K562 (cell line): ENCODE results near the gene POLD1. TPM values are rescaled to one million over a fixed set of nuclear protein-coding genes. Genes with fewer than 3 reads are reported as not detected.

Experiments
- ADNP ChIP-seq: fragments of 200-800 bp; sonication (Bioruptor generic); IDR thresholded peaks from 2 replicates; pipeline ENCODE4 v1.6.1; 2016; ENCODE audit warnings: missing genetic modification characterization, missing compliant biosample characterization
- BCOR ChIP-seq: fragments of 450-650 bp; IDR thresholded peaks from 2 replicates; pipeline ENCODE4 v1.6.1; 2016
- CTBP1 ChIP-seq: fragments of 450-650 bp; IDR thresholded peaks from 2 replicates; pipeline ENCODE4 v1.6.1; 2016; ENCODE audit warnings: borderline replicate concordance
- ELF2 ChIP-seq: fragments of 250-450 bp; sonication (Bioruptor Pico); IDR thresholded peaks from 2 replicates; pipeline ENCODE4 v1.5.0; 2021; ENCODE audit warnings: mild to moderate bottlenecking
- ELF4 ChIP-seq: fragments of 450-650 bp; formaldehyde crosslinking; IDR thresholded peaks from 2 replicates; pipeline ENCODE4 v1.4.0; 2022; ENCODE audit warnings: missing genetic modification characterization
- ERF ChIP-seq: fragments of 450-650 bp; formaldehyde crosslinking; IDR thresholded peaks from 2 replicates; pipeline ENCODE4 v1.4.0; 2020; ENCODE audit warnings: mild to moderate bottlenecking, mixed read lengths
- JUN ChIP-seq, 2 experiments: sonication (generic) in 1 of 2; formaldehyde crosslinking in 1 of 2; IDR thresholded peaks; 2 replicates each; pipeline versions ENCODE4 v1.6.1 to v1.8.0; 2012 to 2022; ENCODE audit warnings: borderline replicate concordance in 2 of 2, mild to moderate bottlenecking in 2 of 2, improper control_type of control experiment in 1 of 2, low read depth in 1 of 2, low read length in 1 of 2, missing genetic modification reagents in 1 of 2
- RBM14 ChIP-seq: fragments of 200-400 bp; formaldehyde crosslinking; IDR thresholded peaks from 2 replicates; pipeline ENCODE4 v1.6.1; 2018; ENCODE audit warnings: low read depth, mild to moderate bottlenecking, low read length, moderate library complexity, borderline replicate concordance; ENCODE audit not compliant: insufficient read depth
- RBM39 ChIP-seq: fragments of 200-400 bp; formaldehyde crosslinking; optimal IDR thresholded peaks from 2 replicates; pipeline ENCODE3; 2018; ENCODE audit warnings: low read depth, low read length
- SMAD4 ChIP-seq: fragments of 250-450 bp; sonication (Bioruptor Pico); conservative IDR thresholded peaks from 2 replicates; pipeline ENCODE4 v1.8.0; 2021; ENCODE audit warnings: inconsistent platforms, mild to moderate bottlenecking, moderate library complexity
- SMARCA5 ChIP-seq: fragments of 450-650 bp; IDR thresholded peaks from 2 replicates; pipeline ENCODE4 v1.6.1; 2016
- THRAP3 ChIP-seq: fragments of 450-650 bp; IDR thresholded peaks from 2 replicates; pipeline ENCODE4 v1.6.1; 2016; ENCODE audit warnings: mild to moderate bottlenecking, inconsistent platforms, borderline replicate concordance
- TSC22D4 ChIP-seq: fragments of 450-650 bp; IDR thresholded peaks from 2 replicates; pipeline ENCODE4 v1.6.1; 2016; ENCODE audit warnings: missing genetic modification characterization, missing biosample characterization, control low read depth
- ZBTB8A ChIP-seq: fragments of 450-650 bp; IDR thresholded peaks from 2 replicates; pipeline ENCODE4 v1.6.1; 2018; ENCODE audit warnings: mild to moderate bottlenecking, moderate library complexity; ENCODE audit not compliant: partially characterized antibody
- ZNF318 ChIP-seq, 2 experiments: fragments of 450-650 bp; IDR thresholded peaks; 2 replicates each; pipeline ENCODE4 v1.6.1; 2016; ENCODE audit warnings: mild to moderate bottlenecking in 2 of 2, borderline replicate concordance in 1 of 2, low read depth in 1 of 2, moderate library complexity in 1 of 2
- ZNF324 ChIP-seq: fragments of 250-450 bp; sonication (Bioruptor Pico); IDR thresholded peaks from 2 replicates; pipeline ENCODE4 v1.4.0; 2020; ENCODE audit warnings: mild to moderate bottlenecking
- ZNF589 ChIP-seq: fragments of 200-800 bp; sonication (Bioruptor generic); IDR thresholded peaks from 2 replicates; pipeline ENCODE4 v1.6.1; 2016; ENCODE audit warnings: low read depth, missing genetic modification characterization, missing compliant biosample characterization
- polyA plus RNA-seq, 8 experiments: library from polyadenylated mRNA; depleted of rRNA in 4 of 8; stranded (reverse) in 5 of 8; unstranded in 3 of 8; fragments of >200 nt; fragmentation: Nextera tagmentation in 2 of 8; fragmentation: Illumina TruSeq in 1 of 8; extraction: Ambion mirVana in 2 of 8; extraction: Trizol in 1 of 8; gene quantifications; 2 replicates each; pipeline versions ENCODE4 v1.2.1 to v1.2.3, GENCODE V29; 2011 to 2014; ENCODE audit warnings: inconsistent platforms in 1 of 8, missing spikeins in 1 of 8
- total RNA-seq, 7 experiments: library from RNA; depleted of rRNA in 6 of 7; stranded (reverse); fragments of >200 nt in 6 of 7; fragmentation: Illumina TruSeq in 2 of 7; extraction: Trizol in 2 of 7; gene quantifications; 2 replicates each; pipeline versions ENCODE4 v1.2.1 to v1.2.3, GENCODE V29; 2011 to 2021; ENCODE audit warnings: low replicate concordance in 1 of 7

The POLD1 gene
- total and polyA plus RNA-seq, 9 of the 15 experiments (the other 6 are each of a cell fraction or from before 2014, with no cell fraction given): 1.3 to 312 (median 47.8) TPM

- no peak for TF ChIP-seq ZBTB8A
- peak; percentile 58; the same call in 1 of the 2 replicates for TF ChIP-seq SMAD4 (CRISPR knock-in tag)
- no peak for TF ChIP-seq TSC22D4 (tag)
- TF ChIP-seq JUN (IDR thresholded peaks at IDR 0.05; ENCODE audit: borderline replicate concordance, low read depth, low read length): peak; percentile 49; the same call in 1 of the 2 replicates
- no peak for TF ChIP-seq JUN (CRISPR knock-in tag; IDR thresholded peaks at IDR 0.05; ENCODE audit: borderline replicate concordance)
- no peak for TF ChIP-seq RBM39
- peak; percentile 65; the same call in 1 of the 2 replicates for TF ChIP-seq ZNF589
- no peak for TF ChIP-seq ADNP (tag)
- peak; percentile 44; the same call in 1 of the 2 replicates for TF ChIP-seq CTBP1
- peak; percentile 78; the same call in 1 of the 2 replicates for TF ChIP-seq BCOR
- peak; percentile 78; the same call in 1 of the 2 replicates for TF ChIP-seq ERF
- TF ChIP-seq RBM14: no peak
- TF ChIP-seq THRAP3: no peak
- peak; percentile 96 for TF ChIP-seq ELF2
- TF ChIP-seq ZNF324 (CRISPR knock-in tag): no peak
- no peak for TF ChIP-seq ZNF318 (IDR thresholded peaks at IDR 0.05; ENCODE audit: borderline replicate concordance in 1 of 2, low read depth in 1 of 2)
- TF ChIP-seq ELF4 (CRISPR knock-in tag): peak; percentile 78; the same call in 1 of the 2 replicates
- TF ChIP-seq SMARCA5: no peak
These were observed 7.7 kb upstream of the POLD1 start, which contains the start of gene NR1H2 (continued) for GRCh38 chr19:50376166-50377050.
